PC-3 (cell line): ENCODE data around the gene FZR1.

Experiments
- EZH2 ChIP-seq: fragments of 300-600 bp; sonication (generic); IDR thresholded peaks from one replicate; pipeline ENCODE4 v1.6.1; 2017; ENCODE audit warnings: antibody characterized with exemption, mild to moderate bottlenecking, low read length; ENCODE audit not compliant: unreplicated experiment
- TF ChIP-seq, protein P1 (sequence below): fragments of 300-600 bp; sonication (generic); conservative IDR thresholded peaks from 2 replicates; pipeline ENCODE4 v1.5.1; 2017; ENCODE audit warnings: antibody characterized with exemption, low read depth, mild to moderate bottlenecking, low read length

DNA sequence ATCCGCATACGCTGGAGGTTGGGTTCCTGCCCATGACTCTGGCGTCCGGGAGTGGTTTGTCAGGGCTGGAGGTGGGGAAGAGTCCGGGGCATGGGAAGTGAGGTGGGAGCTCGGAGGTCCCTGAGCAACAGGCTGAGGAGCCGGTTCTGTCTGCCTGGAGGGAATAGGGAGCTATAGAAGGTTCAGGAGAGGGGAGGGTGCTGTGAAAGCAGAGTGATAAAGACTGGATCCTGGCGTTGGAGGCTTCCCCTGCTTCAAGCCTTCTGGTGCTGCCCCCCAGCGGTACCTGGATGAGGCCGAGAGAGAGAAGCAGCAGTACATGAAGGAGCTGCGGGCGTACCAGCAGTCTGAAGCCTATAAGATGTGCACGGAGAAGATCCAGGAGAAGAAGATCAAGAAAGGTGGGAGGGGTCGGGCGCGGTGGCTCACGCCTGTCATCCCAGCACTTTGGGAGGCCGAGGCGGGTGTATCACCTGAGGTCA, 69.2 kb downstream of the FZR1 start:
- TF ChIP-seq EZH2: no peak
- TF ChIP-seq, protein P1, sequence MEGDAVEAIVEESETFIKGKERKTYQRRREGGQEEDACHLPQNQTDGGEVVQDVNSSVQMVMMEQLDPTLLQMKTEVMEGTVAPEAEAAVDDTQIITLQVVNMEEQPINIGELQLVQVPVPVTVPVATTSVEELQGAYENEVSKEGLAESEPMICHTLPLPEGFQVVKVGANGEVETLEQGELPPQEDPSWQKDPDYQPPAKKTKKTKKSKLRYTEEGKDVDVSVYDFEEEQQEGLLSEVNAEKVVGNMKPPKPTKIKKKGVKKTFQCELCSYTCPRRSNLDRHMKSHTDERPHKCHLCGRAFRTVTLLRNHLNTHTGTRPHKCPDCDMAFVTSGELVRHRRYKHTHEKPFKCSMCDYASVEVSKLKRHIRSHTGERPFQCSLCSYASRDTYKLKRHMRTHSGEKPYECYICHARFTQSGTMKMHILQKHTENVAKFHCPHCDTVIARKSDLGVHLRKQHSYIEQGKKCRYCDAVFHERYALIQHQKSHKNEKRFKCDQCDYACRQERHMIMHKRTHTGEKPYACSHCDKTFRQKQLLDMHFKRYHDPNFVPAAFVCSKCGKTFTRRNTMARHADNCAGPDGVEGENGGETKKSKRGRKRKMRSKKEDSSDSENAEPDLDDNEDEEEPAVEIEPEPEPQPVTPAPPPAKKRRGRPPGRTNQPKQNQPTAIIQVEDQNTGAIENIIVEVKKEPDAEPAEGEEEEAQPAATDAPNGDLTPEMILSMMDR: 0 out of 2 replicates have a peak, but pooled peaks have one; percentile 10
